HG02798 (cell line): ENCODE measurements around the gene TM4SF4.

Source experiments
- ATAC-seq: cut with Tn5 transposase; IDR thresholded peaks from one replicate; pipeline ENCODE4 v1.9.1; 2021; ENCODE audit warnings: mild to moderate bottlenecking; ENCODE audit not compliant: unreplicated experiment, poor library complexity

TM4SF4 gene

DNA sequence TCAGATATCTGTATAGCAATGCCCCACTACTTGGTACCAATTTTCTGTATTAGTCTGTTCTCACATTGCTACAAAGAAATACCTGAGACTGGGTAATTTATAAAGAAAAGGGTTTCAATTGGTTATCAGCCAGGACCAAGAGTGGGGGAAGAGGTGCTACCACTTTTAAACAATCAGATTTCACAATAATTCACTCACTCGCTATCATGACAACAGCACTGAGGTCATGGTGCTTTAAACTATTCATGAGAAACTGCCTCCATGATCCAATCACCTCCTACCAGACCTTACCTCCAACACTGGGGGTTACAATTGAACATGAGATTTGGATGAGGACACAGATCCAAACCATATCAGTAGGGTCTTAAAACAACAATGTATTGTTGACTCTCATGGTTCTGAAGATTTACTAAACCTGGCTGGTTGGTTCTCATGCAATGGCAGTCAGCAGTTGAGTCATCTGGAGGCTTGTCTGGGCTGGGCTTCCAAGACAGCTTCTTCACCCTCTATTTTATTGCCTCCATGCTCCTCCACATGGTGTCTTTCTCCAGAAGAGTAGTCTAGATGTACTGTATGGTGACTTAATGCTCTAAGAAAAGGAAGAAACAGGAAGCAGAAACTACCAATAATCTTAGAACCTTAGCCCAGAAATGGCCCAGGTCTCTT, 21.2 kb upstream of the TM4SF4 start:
- no peak for ATAC-seq

- ATAC-seq: no peak
These were observed 19.8 kb upstream of the TM4SF4 start for GRCh38 chr3:149454746-149455145.

GRCh38 chr3:149455366-149455765, 19.1 kb upstream of the TM4SF4 start:
- ATAC-seq: no peak

DNA sequence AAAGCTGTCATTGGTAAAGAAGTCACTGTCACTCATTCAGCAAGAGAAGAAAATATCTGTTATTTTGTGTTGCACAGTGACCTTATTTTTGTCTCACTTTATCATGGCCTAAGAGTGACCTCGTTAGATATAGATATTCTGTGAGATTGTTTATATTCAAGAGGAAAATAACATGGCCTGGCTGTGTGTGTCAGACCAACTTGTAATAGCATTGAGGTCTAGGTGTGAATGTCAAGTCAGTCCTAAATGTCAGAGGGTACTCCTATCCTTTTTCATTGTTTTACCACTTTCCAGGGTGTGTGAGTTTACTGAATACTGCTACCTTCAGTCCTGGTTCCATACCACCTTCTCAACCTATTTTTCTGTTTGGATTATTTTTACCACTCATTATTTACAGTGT, 18.5 kb upstream of the TM4SF4 start:
- no peak for ATAC-seq

GRCh38 chr3:149459491-149460059, 14.9 kb upstream of the TM4SF4 start:
- no peak for ATAC-seq

DNA sequence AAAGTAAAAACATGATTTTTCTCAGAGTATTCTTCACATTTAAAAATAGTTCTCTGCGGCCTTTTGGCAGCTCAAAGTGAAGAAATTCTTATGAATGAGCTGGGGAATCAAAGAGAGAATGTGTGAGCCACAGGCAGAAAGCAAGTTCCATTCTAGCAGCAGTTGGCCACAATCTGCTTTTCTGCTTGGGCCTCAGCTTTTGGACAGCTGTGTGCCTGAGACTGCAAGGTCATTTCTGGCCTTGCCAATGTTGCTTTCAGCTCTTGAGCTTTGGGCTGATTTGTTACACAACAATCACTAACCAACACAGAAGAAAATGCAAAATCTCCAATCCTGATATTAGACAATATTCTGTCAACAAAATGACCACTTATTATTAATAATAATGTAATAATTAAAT, 14.4 kb upstream of the TM4SF4 start:
- no peak for ATAC-seq

DNA sequence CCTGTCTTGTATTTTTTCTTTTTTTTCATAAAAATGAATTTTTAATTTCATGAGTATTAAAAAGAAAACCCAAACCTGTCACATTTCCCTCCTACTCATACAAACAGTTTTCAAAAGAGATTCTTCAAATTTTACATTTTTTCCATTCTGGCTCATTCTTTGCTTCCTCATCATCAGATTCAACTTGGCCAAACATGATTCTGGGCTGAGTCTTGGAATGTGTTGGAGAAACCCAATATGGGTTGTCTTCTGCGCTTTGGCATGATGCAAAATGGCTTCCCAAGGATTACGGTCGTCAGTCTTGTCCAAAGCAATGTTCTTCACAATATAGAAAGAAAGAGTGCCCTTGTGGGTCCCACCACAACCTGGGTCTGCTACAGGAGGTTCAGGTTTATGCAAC, 12.4 kb upstream of the TM4SF4 start:
- ATAC-seq: no peak

DNA sequence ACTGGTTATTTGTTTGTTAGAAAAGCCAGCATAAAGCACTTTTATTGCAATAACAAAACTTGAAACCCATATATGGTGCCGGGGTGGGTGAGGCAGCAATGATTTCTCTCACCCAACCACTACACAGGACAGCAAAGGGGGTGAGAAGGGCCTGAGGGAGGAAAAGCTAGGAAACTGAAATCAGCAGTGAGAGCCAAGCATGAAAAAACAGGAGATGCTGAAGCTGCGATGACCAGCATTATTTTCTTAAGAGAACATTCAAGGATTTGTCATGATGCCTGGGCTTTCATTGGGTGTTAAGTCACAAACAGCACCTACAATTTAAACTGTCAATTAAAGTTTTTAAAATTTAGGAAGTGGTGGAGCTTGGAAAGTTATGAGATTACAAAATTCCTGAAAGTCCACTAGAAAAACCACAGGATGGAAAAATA, 11.9 kb upstream of the TM4SF4 start:
- ATAC-seq: no peak

GRCh38 chr3:149463921-149464320, 10.6 kb upstream of the TM4SF4 start:
- ATAC-seq: no peak

DNA sequence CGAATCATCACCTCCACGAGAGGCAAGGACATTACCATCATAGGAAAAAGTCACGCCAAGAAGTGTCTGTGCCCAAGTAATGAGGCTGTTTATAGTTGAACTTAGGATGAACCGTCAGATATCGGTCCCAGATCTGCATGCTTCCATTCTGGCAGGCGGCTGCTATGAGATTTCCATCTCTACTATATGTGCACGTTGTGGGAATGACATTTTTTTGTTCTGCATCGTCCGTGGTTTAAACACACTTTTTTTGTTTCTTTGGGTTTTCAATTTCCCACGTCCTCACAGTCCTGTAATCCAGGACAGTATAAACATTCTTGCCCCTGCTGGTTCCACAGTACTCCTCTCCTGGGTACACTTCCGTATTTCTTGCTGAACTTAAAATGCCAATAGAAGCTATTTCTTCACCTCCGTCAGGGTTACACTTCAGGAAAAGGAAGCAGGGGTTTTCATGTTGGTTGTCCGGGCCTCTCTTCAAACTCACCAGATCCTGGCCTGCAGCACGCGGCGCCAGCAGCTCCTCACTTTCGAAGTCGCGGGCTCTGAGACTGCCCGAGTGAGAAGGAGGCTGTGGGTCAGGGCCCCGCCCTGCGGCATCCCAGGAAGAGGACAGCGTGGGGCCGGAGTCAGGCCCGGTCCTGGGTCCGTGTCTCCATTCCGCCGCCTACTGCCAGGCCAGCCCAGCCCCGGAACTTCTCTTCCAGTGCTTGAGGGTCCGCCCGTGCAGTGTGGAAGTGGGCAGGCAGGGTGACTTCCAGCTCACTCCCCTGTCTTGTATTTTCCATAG, 9.8 kb upstream of the TM4SF4 start:
- ATAC-seq: no peak

DNA sequence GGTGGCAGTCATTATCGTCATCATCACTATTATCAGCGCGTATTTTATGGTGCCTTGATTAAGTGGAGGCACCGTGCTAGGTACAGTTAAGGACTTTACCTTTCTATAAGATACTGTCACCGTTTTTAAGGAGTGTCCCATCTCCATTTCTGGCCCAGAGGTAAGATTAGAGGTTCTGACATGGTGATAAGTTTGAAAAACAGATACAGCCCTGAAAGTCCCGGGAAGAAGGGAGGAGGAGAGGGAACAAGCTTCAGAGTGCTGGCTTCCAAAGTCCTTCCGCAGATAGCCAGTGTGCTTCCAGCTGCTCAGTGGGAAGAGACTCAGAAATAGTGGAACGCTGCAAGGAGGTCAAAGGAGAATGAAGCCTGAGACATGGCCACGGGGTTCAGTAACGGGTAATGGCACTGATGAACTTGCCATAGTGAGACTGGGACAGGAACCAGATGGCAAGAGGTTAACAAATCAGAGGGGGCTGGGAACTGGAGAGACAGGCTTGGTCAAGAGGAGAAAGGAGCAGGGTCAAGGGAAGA, 9.1 kb upstream of the TM4SF4 start:
- ATAC-seq: no peak

- no peak for ATAC-seq
These were observed 8.3 kb upstream of the TM4SF4 start for GRCh38 chr3:149466192-149466591.

GRCh38 chr3:149468504-149469212, 5.8 kb upstream of the TM4SF4 start:
- ATAC-seq: peak; percentile 84

GRCh38 chr3:149470381-149470780, 4.1 kb upstream of the TM4SF4 start:
- no peak for ATAC-seq

DNA sequence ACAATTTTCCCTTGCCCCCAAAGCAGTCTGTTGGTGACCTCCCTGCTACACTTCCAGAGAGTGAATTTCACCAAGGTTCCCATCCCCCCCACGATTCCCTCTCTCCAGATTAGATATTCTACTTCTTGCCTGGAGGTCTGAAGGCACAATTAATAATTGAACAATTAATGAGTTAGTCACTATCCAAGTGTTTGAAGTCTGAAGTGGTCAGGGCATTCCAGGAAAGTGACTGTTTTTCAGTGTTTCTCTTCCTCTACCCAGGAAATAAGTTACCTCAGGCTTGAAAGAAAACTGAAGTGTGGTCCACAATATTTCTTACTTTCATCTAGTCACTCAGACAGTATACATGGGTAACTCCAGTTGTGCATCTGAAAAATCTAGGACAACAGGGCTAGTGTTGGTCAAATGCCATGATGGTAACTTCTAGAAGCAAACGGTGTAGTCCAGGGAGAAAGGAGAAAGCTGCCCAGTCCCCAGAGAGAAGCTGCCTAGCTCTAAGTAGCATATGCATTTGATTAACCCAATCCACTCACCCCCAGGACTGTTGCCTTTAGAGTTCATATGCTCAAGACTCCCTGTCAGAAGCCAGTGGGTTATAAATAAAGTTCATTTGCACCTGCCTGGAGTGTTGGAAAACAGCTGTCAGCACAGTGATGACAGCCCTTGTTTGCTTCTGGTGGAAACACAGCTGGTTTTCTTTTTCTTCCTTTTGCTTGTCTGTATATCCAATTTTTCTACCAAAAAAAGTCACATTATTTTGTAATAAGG, 2.3 kb upstream of the TM4SF4 start:
- no peak for ATAC-seq

DNA sequence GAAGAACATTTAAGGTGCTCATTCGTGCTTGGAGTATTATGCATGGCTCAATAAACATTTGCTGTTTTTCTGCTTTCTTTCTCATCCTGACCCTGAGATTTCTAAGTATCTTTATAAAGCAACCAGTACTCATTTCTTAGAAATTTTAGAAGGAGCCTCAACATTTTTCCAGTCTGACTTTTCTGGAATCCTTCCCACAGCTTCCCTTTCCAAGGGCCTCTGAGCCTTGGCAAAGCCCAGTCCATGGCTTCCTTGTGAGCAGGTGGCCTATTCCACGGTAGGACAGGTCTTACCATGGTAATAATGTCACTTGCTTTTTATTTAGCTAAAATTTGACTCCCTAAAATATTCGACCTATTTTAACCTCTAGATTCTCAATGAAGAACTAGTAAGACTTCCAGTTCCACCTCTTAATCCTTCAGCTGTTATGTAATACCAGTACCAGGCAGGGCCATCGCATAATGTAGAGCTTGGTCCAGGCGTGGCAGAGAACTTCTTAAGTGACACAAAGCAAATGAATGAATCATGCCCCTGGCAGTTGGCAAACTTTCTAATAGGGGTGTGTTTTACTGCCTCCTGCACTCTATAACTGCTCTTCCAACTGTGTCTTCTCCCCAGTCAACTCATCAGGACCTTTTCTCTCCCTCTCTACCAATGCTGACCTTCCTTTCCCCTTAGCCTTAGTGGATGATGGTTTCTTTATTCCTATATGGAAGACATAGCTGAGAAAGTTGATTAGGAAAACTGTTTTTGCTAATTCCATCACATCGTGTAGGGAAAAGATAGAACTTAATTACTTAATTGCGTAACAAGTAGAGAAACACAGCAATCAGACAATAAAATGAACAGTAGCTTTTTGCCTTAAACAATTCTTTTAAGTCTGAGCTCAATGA, 894 bp upstream of the TM4SF4 start:
- no peak for ATAC-seq

GRCh38 chr3:149475451-149476060, 1.1 kb downstream of the TM4SF4 start:
- no peak for ATAC-seq

DNA sequence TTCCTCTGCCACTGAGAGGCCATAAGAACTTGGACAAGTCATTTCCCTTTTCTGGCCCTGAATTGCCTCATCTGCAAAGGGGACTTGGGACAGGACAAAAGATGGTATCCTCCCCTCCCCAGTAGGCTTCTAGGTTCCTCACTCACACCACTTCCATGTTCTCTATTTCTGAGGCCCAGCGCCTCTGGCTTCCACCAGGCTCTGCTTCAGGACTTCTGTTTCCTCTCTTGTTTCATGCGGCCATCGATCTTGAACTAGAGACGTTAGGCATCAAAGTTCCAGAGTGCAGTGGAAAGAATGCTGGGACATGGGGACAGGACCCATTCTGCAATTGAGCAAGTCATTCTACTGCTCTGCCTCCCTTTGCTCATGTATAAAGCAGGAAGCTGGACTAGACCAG, 1.7 kb downstream of the TM4SF4 start:
- ATAC-seq: no peak
